GM12878 (cell line): Measurements from ENCODE around the gene BGLAP.

Source experiments
- CBX5 ChIP-seq: sonication (generic); IDR thresholded peaks from 2 replicates; pipeline ENCODE4 v1.6.1; 2016; ENCODE audit warnings: low read depth, moderate library complexity, mild to moderate bottlenecking, inconsistent platforms
- E2F4 ChIP-seq: IDR thresholded peaks from 2 replicates; pipeline ENCODE4 v1.6.1; 2012; ENCODE audit warnings: low read depth, low read length, improper control_type of control experiment
- E4F1 ChIP-seq: fragments of 450-650 bp; IDR thresholded peaks from 2 replicates; pipeline ENCODE4 v1.6.1; 2018; ENCODE audit warnings: borderline replicate concordance, mild to moderate bottlenecking; ENCODE audit not compliant: partially characterized antibody
- ESRRA ChIP-seq: IDR thresholded peaks from 2 replicates; pipeline ENCODE4 v1.6.1; 2012; ENCODE audit warnings: mild to moderate bottlenecking, low read length, improper control_type of control experiment
- NRF1 ChIP-seq: conservative IDR thresholded peaks from 2 replicates; pipeline ENCODE4 v1.6.1; 2011; ENCODE audit warnings: mild to moderate bottlenecking, low read depth, low read length, improper control_type of control experiment
- POLR2A ChIP-seq: IDR thresholded peaks from 2 replicates; pipeline ENCODE4 v1.6.1; 2011; ENCODE audit warnings: low read depth, mild to moderate bottlenecking, low read length
- POLR2AphosphoS5 ChIP-seq: IDR thresholded peaks from 2 replicates; pipeline ENCODE4 v1.6.1; 2011; ENCODE audit warnings: mild to moderate bottlenecking, low read length, inconsistent platforms
- TARDBP ChIP-seq: IDR thresholded peaks from 2 replicates; pipeline ENCODE4 v1.6.1; 2016; ENCODE audit warnings: borderline replicate concordance
- TF ChIP-seq, protein P1 (sequence below): IDR thresholded peaks from 2 replicates; pipeline ENCODE4 v1.6.1; 2012; ENCODE audit warnings: improper control_type of control experiment, low read depth, low read length; ENCODE audit not compliant: insufficient replicate concordance
- TF ChIP-seq, protein P2 (sequence below), 3 experiments: IDR thresholded peaks in 2 of 3; conservative IDR thresholded peaks in 1 of 3; 2 replicates each; pipeline ENCODE4 v1.5.1; 2011; ENCODE audit warnings: low read depth in 3 of 3, low read length in 3 of 3, mild to moderate bottlenecking in 3 of 3, control low read depth in 2 of 3, moderate library complexity in 2 of 3, inconsistent platforms in 1 of 3, mixed read lengths in 1 of 3; ENCODE audit not compliant: control insufficient read depth in 2 of 3, insufficient read depth in 1 of 3; ENCODE audit errors: extremely low read depth in 1 of 3
- TF ChIP-seq, protein P3 (sequence below): IDR thresholded peaks from 2 replicates; pipeline ENCODE4 v1.6.1; 2011; ENCODE audit warnings: mild to moderate bottlenecking, low read depth, low read length, moderate library complexity; ENCODE audit not compliant: insufficient replicate concordance

DNA sequence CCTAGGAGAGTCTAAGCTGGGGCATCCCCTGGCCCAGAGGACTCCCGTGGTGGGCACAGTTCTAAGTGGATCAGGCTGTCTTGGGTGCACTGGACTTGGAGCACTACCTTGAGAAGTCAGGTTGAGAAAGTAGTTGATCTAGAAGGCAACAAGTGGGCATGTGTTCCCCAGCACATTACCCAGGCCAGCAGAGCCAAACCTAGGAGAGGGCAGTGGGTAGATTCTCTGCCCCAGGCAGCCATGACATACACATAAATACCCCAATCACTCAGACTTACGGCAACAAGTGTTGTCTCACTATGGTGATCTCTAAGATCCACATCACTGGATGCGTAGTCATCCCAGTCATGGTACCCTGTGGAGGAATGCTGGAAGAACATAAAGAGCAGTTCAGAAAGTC is 30.7 kb upstream of the BGLAP start:
- TF ChIP-seq ESRRA (no peak), E2F4 (no peak), E4F1 (no peak), CBX5 (no peak), POLR2AphosphoS5 (no peak), NRF1 (no peak), POLR2A (no peak), TARDBP (no peak)
- TF ChIP-seq, protein P1, sequence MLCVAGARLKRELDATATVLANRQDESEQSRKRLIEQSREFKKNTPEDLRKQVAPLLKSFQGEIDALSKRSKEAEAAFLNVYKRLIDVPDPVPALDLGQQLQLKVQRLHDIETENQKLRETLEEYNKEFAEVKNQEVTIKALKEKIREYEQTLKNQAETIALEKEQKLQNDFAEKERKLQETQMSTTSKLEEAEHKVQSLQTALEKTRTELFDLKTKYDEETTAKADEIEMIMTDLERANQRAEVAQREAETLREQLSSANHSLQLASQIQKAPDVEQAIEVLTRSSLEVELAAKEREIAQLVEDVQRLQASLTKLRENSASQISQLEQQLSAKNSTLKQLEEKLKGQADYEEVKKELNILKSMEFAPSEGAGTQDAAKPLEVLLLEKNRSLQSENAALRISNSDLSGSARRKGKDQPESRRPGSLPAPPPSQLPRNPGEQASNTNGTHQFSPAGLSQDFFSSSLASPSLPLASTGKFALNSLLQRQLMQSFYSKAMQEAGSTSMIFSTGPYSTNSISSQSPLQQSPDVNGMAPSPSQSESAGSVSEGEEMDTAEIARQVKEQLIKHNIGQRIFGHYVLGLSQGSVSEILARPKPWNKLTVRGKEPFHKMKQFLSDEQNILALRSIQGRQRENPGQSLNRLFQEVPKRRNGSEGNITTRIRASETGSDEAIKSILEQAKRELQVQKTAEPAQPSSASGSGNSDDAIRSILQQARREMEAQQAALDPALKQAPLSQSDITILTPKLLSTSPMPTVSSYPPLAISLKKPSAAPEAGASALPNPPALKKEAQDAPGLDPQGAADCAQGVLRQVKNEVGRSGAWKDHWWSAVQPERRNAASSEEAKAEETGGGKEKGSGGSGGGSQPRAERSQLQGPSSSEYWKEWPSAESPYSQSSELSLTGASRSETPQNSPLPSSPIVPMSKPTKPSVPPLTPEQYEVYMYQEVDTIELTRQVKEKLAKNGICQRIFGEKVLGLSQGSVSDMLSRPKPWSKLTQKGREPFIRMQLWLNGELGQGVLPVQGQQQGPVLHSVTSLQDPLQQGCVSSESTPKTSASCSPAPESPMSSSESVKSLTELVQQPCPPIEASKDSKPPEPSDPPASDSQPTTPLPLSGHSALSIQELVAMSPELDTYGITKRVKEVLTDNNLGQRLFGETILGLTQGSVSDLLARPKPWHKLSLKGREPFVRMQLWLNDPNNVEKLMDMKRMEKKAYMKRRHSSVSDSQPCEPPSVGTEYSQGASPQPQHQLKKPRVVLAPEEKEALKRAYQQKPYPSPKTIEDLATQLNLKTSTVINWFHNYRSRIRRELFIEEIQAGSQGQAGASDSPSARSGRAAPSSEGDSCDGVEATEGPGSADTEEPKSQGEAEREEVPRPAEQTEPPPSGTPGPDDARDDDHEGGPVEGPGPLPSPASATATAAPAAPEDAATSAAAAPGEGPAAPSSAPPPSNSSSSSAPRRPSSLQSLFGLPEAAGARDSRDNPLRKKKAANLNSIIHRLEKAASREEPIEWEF = no peak
- TF ChIP-seq, protein P2, sequence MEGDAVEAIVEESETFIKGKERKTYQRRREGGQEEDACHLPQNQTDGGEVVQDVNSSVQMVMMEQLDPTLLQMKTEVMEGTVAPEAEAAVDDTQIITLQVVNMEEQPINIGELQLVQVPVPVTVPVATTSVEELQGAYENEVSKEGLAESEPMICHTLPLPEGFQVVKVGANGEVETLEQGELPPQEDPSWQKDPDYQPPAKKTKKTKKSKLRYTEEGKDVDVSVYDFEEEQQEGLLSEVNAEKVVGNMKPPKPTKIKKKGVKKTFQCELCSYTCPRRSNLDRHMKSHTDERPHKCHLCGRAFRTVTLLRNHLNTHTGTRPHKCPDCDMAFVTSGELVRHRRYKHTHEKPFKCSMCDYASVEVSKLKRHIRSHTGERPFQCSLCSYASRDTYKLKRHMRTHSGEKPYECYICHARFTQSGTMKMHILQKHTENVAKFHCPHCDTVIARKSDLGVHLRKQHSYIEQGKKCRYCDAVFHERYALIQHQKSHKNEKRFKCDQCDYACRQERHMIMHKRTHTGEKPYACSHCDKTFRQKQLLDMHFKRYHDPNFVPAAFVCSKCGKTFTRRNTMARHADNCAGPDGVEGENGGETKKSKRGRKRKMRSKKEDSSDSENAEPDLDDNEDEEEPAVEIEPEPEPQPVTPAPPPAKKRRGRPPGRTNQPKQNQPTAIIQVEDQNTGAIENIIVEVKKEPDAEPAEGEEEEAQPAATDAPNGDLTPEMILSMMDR (IDR thresholded peaks at IDR 0.05 in 2 of 3, conservative IDR thresholded peaks at IDR 0.05 in 1 of 3; ENCODE audit: control insufficient read depth in 2 of 3, extremely low read depth in 1 of 3, insufficient read depth in 1 of 3, low read depth in 3 of 3, low read length in 3 of 3) = no peak
- TF ChIP-seq, protein P3, sequence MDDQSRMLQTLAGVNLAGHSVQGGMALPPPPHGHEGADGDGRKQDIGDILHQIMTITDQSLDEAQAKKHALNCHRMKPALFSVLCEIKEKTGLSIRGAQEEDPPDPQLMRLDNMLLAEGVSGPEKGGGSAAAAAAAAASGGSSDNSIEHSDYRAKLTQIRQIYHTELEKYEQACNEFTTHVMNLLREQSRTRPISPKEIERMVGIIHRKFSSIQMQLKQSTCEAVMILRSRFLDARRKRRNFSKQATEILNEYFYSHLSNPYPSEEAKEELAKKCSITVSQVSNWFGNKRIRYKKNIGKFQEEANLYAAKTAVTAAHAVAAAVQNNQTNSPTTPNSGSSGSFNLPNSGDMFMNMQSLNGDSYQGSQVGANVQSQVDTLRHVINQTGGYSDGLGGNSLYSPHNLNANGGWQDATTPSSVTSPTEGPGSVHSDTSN = no peak
